Adrenal gland (tissue), 12 donors: ENCODE measurements around the gene ITGA1. TPM values are rescaled to one million over a fixed set of nuclear protein-coding genes. Genes with fewer than 3 reads are reported as not detected.

ENCODE experiments used
- DNase-seq, 7 donors: peaks; one replicate each; pipeline ENCODE4 v3.0.0-alpha.2; 2019 to 2020
- H3K27ac ChIP-seq, 5 donors: fragments of 200-600 bp; sonication (generic) in 4 of 5; 1 replicate in 3 of 5; 2 replicates in 2 of 5; pipeline versions ENCODE4 v1.5.1 to v1.8.0; 2016 to 2020; ENCODE audit warnings: mild to moderate bottlenecking in 1 of 5
- H3K27me3 ChIP-seq: fragments of 200-600 bp; 2 replicates; pipeline ENCODE4 v1.8.0; 2021
- H3K36me3 ChIP-seq, 2 donors: fragments of 200-600 bp; replicated peaks in 1 of 2; 1 replicate in 1 of 2; 2 replicates in 1 of 2; pipeline versions ENCODE4 v1.5.1 to v1.8.0; 2018 to 2022
- H3K4me1 ChIP-seq, 2 donors: fragments of 200-600 bp; replicated peaks in 1 of 2; 1 replicate in 1 of 2; 2 replicates in 1 of 2; pipeline versions ENCODE4 v1.5.1 to v1.8.0; 2018 to 2021
- H3K4me3 ChIP-seq, 4 donors: fragments of 200-600 bp; sonication (generic) in 3 of 4; one replicate each; pipeline ENCODE4 v1.5.1; 2016 to 2018
- H3K9me3 ChIP-seq, 3 donors: fragments of 200-600 bp; sonication (generic) in 1 of 3; replicated peaks in 1 of 3; 1 replicate in 2 of 3; 2 replicates in 1 of 3; pipeline versions ENCODE4 v1.5.1 to v1.8.0; 2016 to 2021
- CTCF ChIP-seq, 6 experiments: fragments of 450-650 bp in 4 of 6; fragments of 200-600 bp in 2 of 6; sonication (generic) in 1 of 6; IDR thresholded peaks; 1 replicate in 5 of 6; 2 replicates in 1 of 6; pipeline versions ENCODE4 v1.5.1 to v1.8.0; 2016 to 2021; ENCODE audit warnings: antibody characterized with exemption in 6 of 6, mild to moderate bottlenecking in 2 of 6, moderate library complexity in 1 of 6
- POLR2A ChIP-seq, 2 donors: fragments of 450-650 bp; IDR thresholded peaks; one replicate each; pipeline ENCODE4 v1.6.1; 2017; ENCODE audit warnings: antibody characterized with exemption in 2 of 2, mild to moderate bottlenecking in 2 of 2, moderate library complexity in 1 of 2
- WGBS, 4 donors: extraction: QIAGEN DNeasy Blood & Tissue Kit in 2 of 4; methylation state at CpG; one replicate each; pipeline versions ENCODE4 v1.1.5 to v1.1.7; 2013 to 2017; 5-methylcytosine and 5-hydroxymethylcytosine counted together
- intact Hi-C, 2 donors: fragments of 100-400 bp; cut with DNase I; formaldehyde crosslinking; loops; one replicate each; pipeline versions ENCODE4 v1.14.1 to v1.15.0; 2022 to 2023
- polyA plus RNA-seq, 3 donors: library from polyadenylated mRNA; stranded (reverse); fragments of 200-250 nt in 2 of 3; fragments of 350-450 nt in 1 of 3; fragmentation: Illumina TruSeq in 1 of 3; extraction: RNeasy Lipid Tissue Mini Kit (QIAGEN cat#74804) in 1 of 3; gene quantifications; one replicate each; pipeline ENCODE4 v1.2.3, GENCODE V29; 2013 to 2014
- total RNA-seq, 9 donors: library from RNA; depleted of rRNA in 4 of 9; stranded (reverse); fragments of >200 nt in 4 of 9; fragments of 120-200 nt in 1 of 9; fragmentation: NEBNext Ultra II Directional in 1 of 9; extraction: Animal tissue kit (Norgen Biotek cat#: 25700) in 1 of 9; gene quantifications; one replicate each; pipeline versions ENCODE4 v1.1.0 to v1.2.4, GENCODE V29; 2013 to 2023
- donor health status: healthy with polysubstance abuse.
- donor health status: Bipolar disorder and iron deficiency.
- donor health status: DM: yes; HTN: yes; CAD: no.
- donor health status: DM: no; HTN: no; CAD: no.
- donor health status: DM: no; HTN: no; CAD: no.
- donor health status: DM: yes; HTN: yes; CAD: no.

The ITGA1 gene
- total and polyA plus RNA-seq, 12 donors, result 30.0 to 371 (median 149) TPM

GRCh38 chr5:52767217-52767743 lies 20.4 kb upstream of the ITGA1 start:
- TF ChIP-seq POLR2A (IDR thresholded peaks at IDR 0.05) (no peak), CTCF (IDR thresholded peaks at IDR 0.05) (no peak)
- Histone ChIP-seq H3K36me3 (no peaks in the 10 kb centered on the region), H3K4me3 (no peak overlapping the region), H3K27me3 (no peaks in the 10 kb centered on the region), H3K4me1 (peaks cover 0 to 13% of the 10 kb centered on the region in 2 donors), H3K27ac (no peak overlapping the region), H3K9me3 (no peaks in the 10 kb centered on the region)
- DNase-seq, result no peak
- 56 to 69% (median 58%) methylated on average over 2 of the region's 2 CpGs for WGBS, 4 donors
- intact Hi-C loops, result no loop called here

GRCh38 chr5:52767766-52768480 lies 19.8 kb upstream of the ITGA1 start:
- no peak for DNase-seq
- Histone ChIP-seq H3K36me3 (no peaks in the 10 kb centered on the region), H3K4me3 (no peak overlapping the region), H3K27ac (no peak overlapping the region), H3K4me1 (peaks cover 0 to 20% of the 10 kb centered on the region in 2 donors), H3K9me3 (no peaks in the 10 kb centered on the region), H3K27me3 (no peaks in the 10 kb centered on the region)
- WGBS, 4 donors, result 72 to 88% (median 86%) methylated on average over 1 of the region's 1 CpG
- intact Hi-C loops, result no loop called here
- TF ChIP-seq POLR2A (IDR thresholded peaks at IDR 0.05) (no peak), CTCF (IDR thresholded peaks at IDR 0.05) (no peak)

GRCh38 chr5:52769061-52769460 lies 18.7 kb upstream of the ITGA1 start:
- TF ChIP-seq CTCF (IDR thresholded peaks at IDR 0.05), result no peak
- TF ChIP-seq POLR2A (IDR thresholded peaks at IDR 0.05), result no peak
- Histone ChIP-seq H3K27me3 (no peaks in the 10 kb centered on the region), H3K36me3 (no peaks in the 10 kb centered on the region), H3K9me3 (no peaks in the 10 kb centered on the region), H3K27ac (no peak overlapping the region), H3K4me3 (no peak overlapping the region), H3K4me1 (peaks cover 0 to 31% of the 10 kb centered on the region in 2 donors)
- no peak for DNase-seq
- intact Hi-C loops, result no loop called here
- 94 to 98% (median 96%) methylated on average over 5 of the region's 5 CpGs for WGBS, 4 donors

GRCh38 chr5:52770287-52770939 lies 17.3 kb upstream of the ITGA1 start:
- intact Hi-C loops, result no loop called here
- Histone ChIP-seq H3K9me3 (no peaks in the 10 kb centered on the region), H3K4me1 (peaks cover 0 to 37% of the 10 kb centered on the region in 2 donors), H3K4me3 (no peak overlapping the region), H3K36me3 (no peaks in the 10 kb centered on the region), H3K27ac (no peak overlapping the region), H3K27me3 (no peaks in the 10 kb centered on the region)
- TF ChIP-seq POLR2A (IDR thresholded peaks at IDR 0.05) (no peak), CTCF (IDR thresholded peaks at IDR 0.05) (no peak)
- WGBS, 4 donors, result 94 to 96% (median 95%) methylated on average over 4 of the region's 4 CpGs
- DNase-seq, result no peak
